Measurements from ENCODE around the gene ERICH4.

Gene ERICH4

GRCh38 chr19:41414461-41414860 lies 28.5 kb upstream of the ERICH4 start:
- Histone ChIP-seq H3K27me3 (ENCODE audit: insufficient read depth, low read length) (no peaks in the 10 kb centered on the region), H3K4me1 (ENCODE audit: insufficient read depth, low read length, severe bottlenecking) (no peaks in the 10 kb centered on the region), H3K9ac (ENCODE audit: low read length) (no peak overlapping the region), H3F3A (ENCODE audit: insufficient read depth, low read length) (no peaks in the 10 kb centered on the region), H2AFZ (ENCODE audit: low read length) (no peak overlapping the region), H3K4me3 (ENCODE audit: low read depth, low read length, poor library complexity, severe bottlenecking) (no peak overlapping the region), H3K9me3 (ENCODE audit: low read length) (no peaks in the 10 kb centered on the region), H3K27ac (ENCODE audit: low read depth, low read length, poor library complexity, severe bottlenecking) (no peak overlapping the region), H4K20me1 (ENCODE audit: insufficient read depth, low read length) (no peaks in the 10 kb centered on the region), H3K36me3 (ENCODE audit: insufficient read depth, low read length) (peaks cover 60% of the 10 kb centered on the region), H3K79me2 (ENCODE audit: insufficient read depth, low read length) (no peaks in the 10 kb centered on the region), H3K9me2 (ENCODE audit: low read depth, low read length) (no peaks in the 10 kb centered on the region), H3K4me2 (ENCODE audit: low read length) (no peak overlapping the region)
- TF ChIP-seq CTCF (IDR thresholded peaks at IDR 0.05; ENCODE audit: low read length) = no peak
- TF ChIP-seq EZH2 (IDR thresholded peaks at IDR 0.05; ENCODE audit: borderline replicate concordance, low read length) = no peak

- H3K9ac ChIP-seq (ENCODE audit: low read length) = no peak overlapping the region
- no peaks in the 10 kb centered on the region for H4K20me1 ChIP-seq (ENCODE audit: insufficient read depth, low read length)
- H3K4me3 ChIP-seq (ENCODE audit: low read depth, low read length, poor library complexity, severe bottlenecking) = no peak overlapping the region
- no peak overlapping the region for H2AFZ ChIP-seq (ENCODE audit: low read length)
- no peaks in the 10 kb centered on the region for H3K4me1 ChIP-seq (ENCODE audit: insufficient read depth, low read length, severe bottlenecking)
- no peak overlapping the region for H3K27ac ChIP-seq (ENCODE audit: low read depth, low read length, poor library complexity, severe bottlenecking)
- peaks cover 64% of the 10 kb centered on the region for H3K36me3 ChIP-seq (ENCODE audit: insufficient read depth, low read length)
- H3K9me3 ChIP-seq (ENCODE audit: low read length) = no peaks in the 10 kb centered on the region
- H3K79me2 ChIP-seq (ENCODE audit: insufficient read depth, low read length) = no peaks in the 10 kb centered on the region
- no peak for TF ChIP-seq EZH2 (IDR thresholded peaks at IDR 0.05; ENCODE audit: borderline replicate concordance, low read length)
- no peak for TF ChIP-seq CTCF (IDR thresholded peaks at IDR 0.05; ENCODE audit: low read length)
- no peaks in the 10 kb centered on the region for H3K9me2 ChIP-seq (ENCODE audit: low read depth, low read length)
- H3F3A ChIP-seq (ENCODE audit: insufficient read depth, low read length) = no peaks in the 10 kb centered on the region
- H3K4me2 ChIP-seq (ENCODE audit: low read length) = no peak overlapping the region
- no peaks in the 10 kb centered on the region for H3K27me3 ChIP-seq (ENCODE audit: insufficient read depth, low read length)
Observed at GRCh38 chr19:41415154-41415571, 27.8 kb upstream of the ERICH4 start.

- Histone ChIP-seq H3K9me2 (ENCODE audit: low read depth, low read length) (no peaks in the 10 kb centered on the region), H2AFZ (ENCODE audit: low read length) (no peak overlapping the region), H4K20me1 (ENCODE audit: insufficient read depth, low read length) (no peaks in the 10 kb centered on the region), H3K27ac (ENCODE audit: low read depth, low read length, poor library complexity, severe bottlenecking) (no peak overlapping the region), H3K36me3 (ENCODE audit: insufficient read depth, low read length) (peaks cover 60% of the 10 kb centered on the region), H3K79me2 (ENCODE audit: insufficient read depth, low read length) (no peaks in the 10 kb centered on the region), H3K4me1 (ENCODE audit: insufficient read depth, low read length, severe bottlenecking) (no peaks in the 10 kb centered on the region), H3K9me3 (ENCODE audit: low read length) (no peaks in the 10 kb centered on the region), H3K4me3 (ENCODE audit: low read depth, low read length, poor library complexity, severe bottlenecking) (no peak overlapping the region), H3K4me2 (ENCODE audit: low read length) (no peak overlapping the region), H3F3A (ENCODE audit: insufficient read depth, low read length) (no peaks in the 10 kb centered on the region), H3K27me3 (ENCODE audit: insufficient read depth, low read length) (no peaks in the 10 kb centered on the region), H3K9ac (ENCODE audit: low read length) (no peak overlapping the region)
- TF ChIP-seq CTCF (IDR thresholded peaks at IDR 0.05; ENCODE audit: low read length) (no peak), EZH2 (IDR thresholded peaks at IDR 0.05; ENCODE audit: borderline replicate concordance, low read length) (no peak)
Observed at GRCh38 chr19:41416194-41416674, 26.7 kb upstream of the ERICH4 start.
